ENCODE results near the gene RNLS.

DNA sequence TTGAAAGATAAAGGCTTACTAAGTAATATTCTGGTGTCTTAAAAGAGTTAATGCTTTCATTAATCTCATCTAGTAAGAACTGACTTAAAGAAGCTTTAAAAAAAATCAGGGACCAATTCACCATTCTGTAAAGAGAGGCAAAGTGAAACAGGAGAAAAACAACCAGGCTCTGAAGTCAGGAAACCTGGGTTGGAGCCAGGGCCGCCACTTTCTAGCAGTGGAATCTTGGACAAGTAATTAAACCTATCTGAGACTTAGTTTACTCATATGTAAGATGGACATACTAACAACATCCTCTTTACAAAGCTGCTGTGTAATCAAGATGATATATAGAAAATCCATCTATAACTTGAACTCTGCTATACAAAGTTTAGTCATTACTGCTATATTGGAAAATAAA, 154.1 kb downstream of the RNLS start:
- TF ChIP-seq, protein P1, sequence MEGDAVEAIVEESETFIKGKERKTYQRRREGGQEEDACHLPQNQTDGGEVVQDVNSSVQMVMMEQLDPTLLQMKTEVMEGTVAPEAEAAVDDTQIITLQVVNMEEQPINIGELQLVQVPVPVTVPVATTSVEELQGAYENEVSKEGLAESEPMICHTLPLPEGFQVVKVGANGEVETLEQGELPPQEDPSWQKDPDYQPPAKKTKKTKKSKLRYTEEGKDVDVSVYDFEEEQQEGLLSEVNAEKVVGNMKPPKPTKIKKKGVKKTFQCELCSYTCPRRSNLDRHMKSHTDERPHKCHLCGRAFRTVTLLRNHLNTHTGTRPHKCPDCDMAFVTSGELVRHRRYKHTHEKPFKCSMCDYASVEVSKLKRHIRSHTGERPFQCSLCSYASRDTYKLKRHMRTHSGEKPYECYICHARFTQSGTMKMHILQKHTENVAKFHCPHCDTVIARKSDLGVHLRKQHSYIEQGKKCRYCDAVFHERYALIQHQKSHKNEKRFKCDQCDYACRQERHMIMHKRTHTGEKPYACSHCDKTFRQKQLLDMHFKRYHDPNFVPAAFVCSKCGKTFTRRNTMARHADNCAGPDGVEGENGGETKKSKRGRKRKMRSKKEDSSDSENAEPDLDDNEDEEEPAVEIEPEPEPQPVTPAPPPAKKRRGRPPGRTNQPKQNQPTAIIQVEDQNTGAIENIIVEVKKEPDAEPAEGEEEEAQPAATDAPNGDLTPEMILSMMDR (conservative IDR thresholded peaks at IDR 0.05; ENCODE audit: low read length) = no peak
- TF ChIP-seq EZH2phosphoT487 (IDR thresholded peaks at IDR 0.05; ENCODE audit: borderline replicate concordance, low read depth, low read length) = no peak

All from OCI-LY7 (cell line).